Upper lobe of left lung (tissue), 4 donors: ENCODE measurements around the gene GLYATL3.

ENCODE experiments used
- CTCF ChIP-seq, 6 experiments: fragments of 450-650 bp in 4 of 6; fragments of 200-600 bp in 2 of 6; sonication (generic) in 2 of 6; IDR thresholded peaks; one replicate each; pipeline ENCODE4 v1.5.1; 2016 to 2019; ENCODE audit warnings: antibody characterized with exemption in 6 of 6
- POLR2A ChIP-seq, 4 donors: fragments of 450-650 bp; IDR thresholded peaks; one replicate each; pipeline ENCODE4 v1.5.1; 2016 to 2017; ENCODE audit warnings: antibody characterized with exemption in 4 of 4, mild to moderate bottlenecking in 2 of 4
- POLR2AphosphoS5 ChIP-seq, 2 donors: sonication (generic); formaldehyde crosslinking; IDR thresholded peaks; one replicate each; pipeline ENCODE4 v1.5.1; 2017; ENCODE audit warnings: antibody characterized with exemption in 2 of 2

- TF ChIP-seq CTCF (IDR thresholded peaks at IDR 0.05) (no peak), POLR2A (IDR thresholded peaks at IDR 0.05) (no peak), POLR2AphosphoS5 (IDR thresholded peaks at IDR 0.05) (no peak)
Measured at GRCh38 chr6:49499623-49500022, at the start of gene GLYATL3.
